Testis (tissue), 3 donors: Measurements from ENCODE around the gene TNFRSF4. TPM values are rescaled to one million over a fixed set of nuclear protein-coding genes. Genes with fewer than 3 reads are reported as not detected.

Experiments used
- DNase-seq: peaks from one replicate; pipeline ENCODE4 v3.0.0-alpha.2; 2019
- H3K27ac ChIP-seq, 2 donors: fragments of 200-600 bp; sonication (generic); one replicate each; pipeline ENCODE4 v1.5.1; 2019
- H3K27me3 ChIP-seq: fragments of 200-600 bp; sonication (generic); one replicate; pipeline ENCODE4 v1.5.1; 2019
- H3K36me3 ChIP-seq: fragments of 200-600 bp; sonication (generic); one replicate; pipeline ENCODE4 v1.5.1; 2017; ENCODE audit warnings: low read depth; ENCODE audit errors: missing control alignments
- H3K4me1 ChIP-seq: fragments of 200-600 bp; sonication (generic); one replicate; pipeline ENCODE4 v1.5.1; 2019
- H3K4me3 ChIP-seq, 2 donors: fragments of 200-600 bp; sonication (generic); one replicate each; pipeline ENCODE4 v1.5.1; 2017 to 2019
- H3K9me3 ChIP-seq: fragments of 200-600 bp; sonication (generic); one replicate; pipeline ENCODE4 v1.5.1; 2017
- POLR2A ChIP-seq: fragments of 450-650 bp; IDR thresholded peaks from one replicate; pipeline ENCODE4 v1.6.1; 2017; ENCODE audit warnings: antibody characterized with exemption, mild to moderate bottlenecking, moderate library complexity
- WGBS, 2 donors: methylation state at CpG; one replicate each; pipeline ENCODE4 v1.1.5; 2018; 5-methylcytosine and 5-hydroxymethylcytosine counted together
- intact Hi-C: fragments of 100-400 bp; cut with DNase I; formaldehyde crosslinking; loops from one replicate; pipeline ENCODE4 v1.15.1; 2023; ENCODE audit warnings: low total_unique reads
- polyA plus RNA-seq: library from polyadenylated mRNA; stranded (reverse); fragments of 350-450 nt; fragmentation: Illumina TruSeq; extraction: RNeasy Lipid Tissue Mini Kit (QIAGEN cat#74804); gene quantifications from one replicate; pipeline ENCODE4 v1.2.3, GENCODE V29; 2014; ENCODE audit warnings: low read depth, low replicate concordance; ENCODE audit not compliant: insufficient read depth
- total RNA-seq, 2 donors: library from RNA; depleted of rRNA; stranded (reverse); fragments of >200 nt; gene quantifications; one replicate each; pipeline ENCODE4 v1.2.3, GENCODE V29; 2016
- TF ChIP-seq, protein P1 (sequence below), 3 experiments: fragments of 450-650 bp in 2 of 3; fragments of 200-600 bp in 1 of 3; sonication (generic) in 1 of 3; IDR thresholded peaks; one replicate each; pipeline ENCODE4 v1.5.1; 2016 to 2019; ENCODE audit warnings: antibody characterized with exemption in 3 of 3, mild to moderate bottlenecking in 2 of 3, moderate library complexity in 1 of 3

Gene TNFRSF4
- total and polyA plus RNA-seq, 3 donors from 2014 or later = 0.80 to 1.4 (median 0.87) TPM

DNA sequence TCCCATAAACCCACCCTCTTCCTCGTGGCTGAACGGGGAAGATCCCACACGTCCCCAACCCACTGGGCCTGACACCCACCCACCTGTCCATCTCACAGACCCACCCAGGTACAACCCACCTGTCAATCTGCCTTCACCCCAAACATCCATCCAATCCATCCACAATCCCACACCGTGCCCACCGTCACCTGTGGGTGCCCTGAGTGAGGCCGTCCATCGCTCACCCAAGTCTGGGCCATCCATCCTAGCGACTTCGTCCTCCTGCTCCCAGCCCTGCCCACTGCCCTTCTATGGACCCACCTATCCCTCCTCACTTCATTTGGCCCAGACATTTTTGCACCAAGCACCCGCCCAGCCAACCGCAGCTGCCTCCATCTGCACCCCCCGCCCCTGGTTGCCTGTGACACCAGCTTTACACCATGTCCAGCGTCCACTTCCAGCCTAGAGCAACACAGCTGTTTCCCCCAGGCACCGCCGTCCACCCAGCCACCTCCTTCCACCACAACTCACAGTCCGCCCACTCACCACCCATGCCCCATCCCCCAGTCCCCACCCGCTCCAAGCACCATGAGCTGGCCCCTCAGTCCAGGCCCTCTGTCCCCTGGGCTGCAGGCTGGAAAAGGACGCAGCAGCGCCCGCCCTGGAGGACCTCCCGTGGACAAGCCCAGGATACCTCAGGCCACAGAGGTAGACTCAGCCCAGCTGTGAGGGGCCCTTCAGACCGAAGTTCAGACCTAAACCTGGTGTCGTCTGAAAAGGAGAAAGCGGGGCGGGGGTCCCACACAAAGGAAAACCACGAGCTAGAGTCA is 32.6 kb downstream of the TNFRSF4 start:
- intact Hi-C loops = no loop called here
- H3K9me3 ChIP-seq = no peaks in the 10 kb centered on the region
- no peaks in the 10 kb centered on the region for H3K36me3 ChIP-seq
- no peak overlapping the region for H3K4me3 ChIP-seq
- no peak for TF ChIP-seq POLR2A
- TF ChIP-seq, protein P1, sequence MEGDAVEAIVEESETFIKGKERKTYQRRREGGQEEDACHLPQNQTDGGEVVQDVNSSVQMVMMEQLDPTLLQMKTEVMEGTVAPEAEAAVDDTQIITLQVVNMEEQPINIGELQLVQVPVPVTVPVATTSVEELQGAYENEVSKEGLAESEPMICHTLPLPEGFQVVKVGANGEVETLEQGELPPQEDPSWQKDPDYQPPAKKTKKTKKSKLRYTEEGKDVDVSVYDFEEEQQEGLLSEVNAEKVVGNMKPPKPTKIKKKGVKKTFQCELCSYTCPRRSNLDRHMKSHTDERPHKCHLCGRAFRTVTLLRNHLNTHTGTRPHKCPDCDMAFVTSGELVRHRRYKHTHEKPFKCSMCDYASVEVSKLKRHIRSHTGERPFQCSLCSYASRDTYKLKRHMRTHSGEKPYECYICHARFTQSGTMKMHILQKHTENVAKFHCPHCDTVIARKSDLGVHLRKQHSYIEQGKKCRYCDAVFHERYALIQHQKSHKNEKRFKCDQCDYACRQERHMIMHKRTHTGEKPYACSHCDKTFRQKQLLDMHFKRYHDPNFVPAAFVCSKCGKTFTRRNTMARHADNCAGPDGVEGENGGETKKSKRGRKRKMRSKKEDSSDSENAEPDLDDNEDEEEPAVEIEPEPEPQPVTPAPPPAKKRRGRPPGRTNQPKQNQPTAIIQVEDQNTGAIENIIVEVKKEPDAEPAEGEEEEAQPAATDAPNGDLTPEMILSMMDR (IDR thresholded peaks at IDR 0.05) = no peak
- no peak overlapping the region for H3K27ac ChIP-seq
- DNase-seq = no peak
- 90 to 92% methylated on average over 22 to 26 of the region's 26 CpGs for WGBS, 2 donors
- no peaks in the 10 kb centered on the region for H3K27me3 ChIP-seq
- no peaks in the 10 kb centered on the region for H3K4me1 ChIP-seq

DNA sequence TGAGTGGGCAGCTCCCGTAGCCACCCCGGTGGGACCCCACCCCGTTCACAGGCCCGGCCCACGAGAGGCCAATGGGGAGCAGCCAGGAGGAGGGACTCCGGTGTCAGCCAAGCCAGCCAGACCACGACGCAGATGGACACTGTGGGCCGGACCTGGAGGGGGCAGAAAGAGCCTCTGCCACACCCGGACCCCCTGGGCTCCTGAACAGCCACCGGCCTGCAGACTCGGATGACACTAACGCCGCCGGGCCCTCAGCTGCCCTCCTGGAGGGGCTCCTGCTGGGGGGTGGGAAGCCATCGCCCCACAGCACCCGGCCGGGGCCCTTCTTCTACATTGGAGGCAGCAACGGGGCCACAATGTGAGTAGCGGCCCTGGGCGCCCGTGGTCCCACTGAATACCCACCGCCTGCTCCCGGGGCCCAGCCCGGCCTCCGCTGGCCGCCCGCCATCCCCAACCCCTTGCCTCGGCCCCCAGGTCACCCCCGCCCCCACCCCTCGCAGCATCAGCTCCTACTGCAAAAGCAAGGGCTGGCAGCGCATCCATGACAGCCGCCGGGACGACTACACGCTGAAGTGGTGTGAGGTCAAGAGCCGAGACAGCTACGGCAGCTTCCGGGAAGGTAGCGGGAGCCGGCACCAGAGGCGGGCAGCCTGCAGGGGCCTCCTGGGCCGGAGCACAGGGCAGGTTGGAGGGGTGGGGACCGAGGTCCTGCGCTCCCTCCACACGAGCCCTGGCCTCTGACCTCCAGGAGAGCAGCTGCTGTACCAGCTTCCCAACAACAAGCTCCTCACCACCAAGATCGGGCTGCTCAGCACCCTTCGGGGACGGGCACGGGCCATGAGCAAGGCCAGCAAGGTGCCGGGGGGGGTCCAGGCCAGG is 33.7 kb downstream of the TNFRSF4 start:
- intact Hi-C loops = no loop called here
- Histone ChIP-seq H3K4me1 (no peaks in the 10 kb centered on the region), H3K27ac (no peak overlapping the region), H3K36me3 (no peaks in the 10 kb centered on the region), H3K4me3 (no peak overlapping the region), H3K27me3 (no peaks in the 10 kb centered on the region), H3K9me3 (no peaks in the 10 kb centered on the region)
- WGBS, 2 donors = 76 to 100% methylated on average over 4 to 46 of the region's 51 CpGs
- TF ChIP-seq POLR2A = no peak
- TF ChIP-seq, protein P1 (IDR thresholded peaks at IDR 0.05) = no peak
- DNase-seq = no peak

DNA sequence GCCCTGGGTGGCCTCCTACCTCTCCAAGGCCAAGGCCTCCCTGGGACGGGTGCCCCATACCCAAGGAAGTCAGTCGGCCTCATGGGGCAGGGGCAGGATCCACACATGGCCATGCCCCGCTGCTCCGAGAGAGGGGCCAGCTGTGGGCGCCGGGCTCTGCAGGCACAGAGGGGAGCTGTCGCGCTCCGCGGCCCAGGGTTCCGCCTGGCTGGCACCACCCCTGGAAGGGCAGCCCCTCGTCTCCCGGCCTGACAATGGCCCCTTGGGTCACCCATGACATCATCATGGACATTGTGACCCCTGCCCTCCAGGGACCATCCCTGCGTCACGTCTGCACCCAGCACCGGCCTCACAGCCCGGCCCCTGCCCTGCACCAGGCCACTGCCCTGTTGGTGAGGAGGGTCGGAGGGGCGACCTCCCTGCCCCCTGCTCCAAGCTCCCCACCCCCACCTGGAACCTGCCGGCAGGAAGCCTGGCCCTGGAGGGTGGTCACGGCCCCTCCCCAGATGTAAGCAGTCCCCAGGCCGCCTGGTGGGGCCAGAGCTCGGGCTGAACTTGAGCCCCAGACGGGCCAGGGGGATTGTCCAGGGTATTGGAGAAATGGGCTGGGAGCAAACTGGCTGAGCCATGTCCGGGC is 34.5 kb downstream of the TNFRSF4 start:
- Histone ChIP-seq H3K4me3 (no peak overlapping the region), H3K9me3 (no peaks in the 10 kb centered on the region), H3K4me1 (no peaks in the 10 kb centered on the region), H3K27ac (no peak overlapping the region), H3K36me3 (no peaks in the 10 kb centered on the region), H3K27me3 (no peaks in the 10 kb centered on the region)
- intact Hi-C loops = no loop called here
- WGBS, 2 donors = 86 to 98% methylated on average over 7 to 25 of the region's 25 CpGs
- DNase-seq = no peak
- TF ChIP-seq, protein P1 (IDR thresholded peaks at IDR 0.05) = no peak
- TF ChIP-seq POLR2A = no peak

DNA sequence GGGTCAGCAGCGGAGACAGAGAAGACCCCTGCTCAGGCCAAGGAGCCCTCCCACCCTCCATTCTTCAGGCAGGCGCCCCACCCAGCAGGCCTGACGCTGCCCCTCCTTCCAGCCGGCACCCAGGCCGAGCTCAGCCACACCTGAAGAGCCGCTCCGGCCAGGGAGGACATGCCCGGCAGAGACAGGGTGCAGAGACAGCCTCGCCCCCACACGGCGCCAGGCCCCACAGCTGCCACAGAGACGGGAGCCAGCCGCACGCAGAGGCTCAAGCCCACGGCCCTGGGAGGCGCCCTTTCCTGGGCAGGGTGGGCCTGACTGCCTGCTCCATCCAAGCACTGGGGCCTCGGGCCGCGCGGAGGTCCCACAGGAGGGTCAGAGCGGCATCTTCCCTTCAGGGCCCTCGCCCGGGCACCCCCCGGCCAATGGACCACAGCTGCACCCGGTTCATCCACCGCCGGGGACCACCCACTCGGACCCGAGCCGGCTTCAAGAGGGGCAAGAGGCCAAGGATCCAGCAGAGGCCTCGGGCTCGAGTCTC is 35.1 kb downstream of the TNFRSF4 start:
- no peak overlapping the region for H3K27ac ChIP-seq
- H3K9me3 ChIP-seq = no peaks in the 10 kb centered on the region
- no peaks in the 10 kb centered on the region for H3K36me3 ChIP-seq
- DNase-seq = no peak
- H3K4me1 ChIP-seq = no peaks in the 10 kb centered on the region
- 89 to 93% methylated on average over 3 to 31 of the region's 32 CpGs for WGBS, 2 donors
- TF ChIP-seq, protein P1 (IDR thresholded peaks at IDR 0.05) = no peak
- no peak for TF ChIP-seq POLR2A
- H3K27me3 ChIP-seq = no peaks in the 10 kb centered on the region
- no peak overlapping the region for H3K4me3 ChIP-seq
- intact Hi-C loops = no loop called here
